HG03135 (cell line): ENCODE data around the gene HCFC2.
"Not testable (repeated sequence)": the region's sequence is repeated elsewhere in the genome, so short reads cannot be mapped to it uniquely, and the experiment has no call there.

Experiments
- ATAC-seq: cut with Tn5 transposase; IDR thresholded peaks from one replicate; pipeline ENCODE4 v1.9.1; 2021; ENCODE audit warnings: mild to moderate bottlenecking, moderate library complexity; ENCODE audit not compliant: unreplicated experiment

HCFC2 gene

GRCh38 chr12:104064031-104064841 lies at the start of gene HCFC2:
HCFC2 (plus strand) TSS chr12:104064531; CDS start chr12:104064561, 30 bp downstream.
- ATAC-seq: peak; percentile 85

GRCh38 chr12:104021862-104022261 lies 42.5 kb upstream of the HCFC2 start:
- not testable (repeated sequence) for ATAC-seq

- ATAC-seq: no peak
Measured at GRCh38 chr12:104022786-104023185, 41.5 kb upstream of the HCFC2 start.

- no peak for ATAC-seq
Measured at GRCh38 chr12:104023710-104024109, 40.6 kb upstream of the HCFC2 start.

GRCh38 chr12:104024348-104024747 lies 40.0 kb upstream of the HCFC2 start:
- ATAC-seq: no peak

GRCh38 chr12:104025771-104026170 lies 38.6 kb upstream of the HCFC2 start:
- ATAC-seq: no peak

- ATAC-seq: no peak
Measured at GRCh38 chr12:104026841-104027599, 37.3 kb upstream of the HCFC2 start.

GRCh38 chr12:104030596-104030995 lies 33.7 kb upstream of the HCFC2 start:
- ATAC-seq: not testable (repeated sequence)

GRCh38 chr12:104036143-104036542 lies 28.2 kb upstream of the HCFC2 start:
- ATAC-seq: not testable (repeated sequence)

GRCh38 chr12:104039769-104040168 lies 24.6 kb upstream of the HCFC2 start:
- ATAC-seq: not testable (repeated sequence)

- ATAC-seq: no peak
Measured at GRCh38 chr12:104042580-104042979, 21.8 kb upstream of the HCFC2 start.

- ATAC-seq: no peak
Measured at GRCh38 chr12:104044158-104044557, 20.2 kb upstream of the HCFC2 start.

- ATAC-seq: no peak
Measured at GRCh38 chr12:104046306-104046705, 18.0 kb upstream of the HCFC2 start.

- ATAC-seq: no peak
Measured at GRCh38 chr12:104048162-104048561, 16.2 kb upstream of the HCFC2 start.

- ATAC-seq: no peak
Measured at GRCh38 chr12:104048811-104049210, 15.5 kb upstream of the HCFC2 start.

- no peak for ATAC-seq
Measured at GRCh38 chr12:104049278-104049902, 14.9 kb upstream of the HCFC2 start.

GRCh38 chr12:104049903-104050356 lies 14.4 kb upstream of the HCFC2 start, which contains the start of gene GLT8D2:
GLT8D2 (minus strand) TSS chr12:104050187; CDS start chr12:104019648, 30,539 bp downstream.
- ATAC-seq: no peak

- no peak for ATAC-seq
Measured at GRCh38 chr12:104050436-104050835, 13.9 kb upstream of the HCFC2 start.

- no peak for ATAC-seq
Measured at GRCh38 chr12:104054681-104055346, 9.5 kb upstream of the HCFC2 start.

GRCh38 chr12:104055686-104056388 lies 8.5 kb upstream of the HCFC2 start:
- no peak for ATAC-seq
